ENCODE data around the gene KCNJ9.

KCNJ9 gene

GRCh38 chr1:160086456-160086892 is 5.1 kb downstream of the KCNJ9 start:
- ChIA-PET CTCF (interaction anchor here (0.7 to 5.9 kb wide), 21 partner anchors 10 to 233 kb away, joined by 3 to 67 read pairs (median 4); partner anchors contain the start of genes CASQ1 and IGSF8), POLR2A (no interaction called here)
- Histone ChIP-seq H3K4me1 (ENCODE audit: control extremely low read depth in 1 of 4, control insufficient read depth in 4 of 4, insufficient read depth in 4 of 4, low read length in 3 of 4) (peaks cover 0 to 9% (median 7%) of the 10 kb centered on the region in 4 experiments), H3K4me3 (ENCODE audit: control insufficient read depth in 1 of 7, extremely low read depth in 1 of 7, insufficient read depth in 4 of 7, low read depth in 2 of 7, low read length in 6 of 7) (no peak overlapping the region), H3K36me3 (ENCODE audit: control insufficient read depth in 4 of 4, insufficient read depth in 4 of 4, low read length in 3 of 4) (peaks cover 0 to 21% (median 6%) of the 10 kb centered on the region in 4 experiments), H3K9me3 (ENCODE audit: control extremely low read depth in 1 of 5, control insufficient read depth in 4 of 5, insufficient read depth in 2 of 5, low read depth in 1 of 5, low read length in 4 of 5) (no peaks in the 10 kb centered on the region), H3K27ac (ENCODE audit: insufficient read depth in 1 of 2, low read depth in 1 of 2, low read length in 2 of 2, poor library complexity in 1 of 2, severe bottlenecking in 2 of 2) (no peak overlapping the region), H3K27me3 (replicated peaks in 2 of 5; ENCODE audit: control insufficient read depth in 4 of 5, insufficient read depth in 5 of 5, low read length in 4 of 5) (peaks cover 0 to 30% (median 17%) of the 10 kb centered on the region in 5 experiments)
- no peak for DNase-seq
- WGBS (ENCODE audit: insufficient coverage) = 96% methylated on average over 4 of the region's 5 CpGs

- no peak overlapping the region for H3K27ac ChIP-seq (ENCODE audit: insufficient read depth in 1 of 2, low read depth in 1 of 2, low read length in 2 of 2, poor library complexity in 1 of 2, severe bottlenecking in 2 of 2)
- no peak overlapping the region for H3K4me3 ChIP-seq (ENCODE audit: control insufficient read depth in 1 of 7, extremely low read depth in 1 of 7, insufficient read depth in 4 of 7, low read depth in 2 of 7, low read length in 6 of 7)
- no peak for DNase-seq
- H3K4me1 ChIP-seq (ENCODE audit: control extremely low read depth in 1 of 4, control insufficient read depth in 4 of 4, insufficient read depth in 4 of 4, low read length in 3 of 4) = peaks cover 0 to 9% (median 7%) of the 10 kb centered on the region in 4 experiments
- H3K36me3 ChIP-seq (ENCODE audit: control insufficient read depth in 4 of 4, insufficient read depth in 4 of 4, low read length in 3 of 4) = peaks cover 2 to 28% (median 11%) of the 10 kb centered on the region in 4 experiments
- peaks cover 0 to 23% (median 11%) of the 10 kb centered on the region in 5 experiments for H3K27me3 ChIP-seq (replicated peaks in 2 of 5; ENCODE audit: control insufficient read depth in 4 of 5, insufficient read depth in 5 of 5, low read length in 4 of 5)
- CTCF ChIA-PET = interaction anchor here (0.7 to 5.9 kb wide), 17 partner anchors 10 to 232 kb away, joined by 3 to 67 read pairs (median 8); partner anchors contain the start of genes CASQ1 and IGSF8
- POLR2A ChIA-PET = no interaction called here
- 96% methylated on average over 7 of the region's 12 CpGs for WGBS (ENCODE audit: insufficient coverage)
- no peaks in the 10 kb centered on the region for H3K9me3 ChIP-seq (ENCODE audit: control extremely low read depth in 1 of 5, control insufficient read depth in 4 of 5, insufficient read depth in 2 of 5, low read depth in 1 of 5, low read length in 4 of 5)
Measured at GRCh38 chr1:160087118-160087662, 5.9 kb downstream of the KCNJ9 start.

GRCh38 chr1:160089883-160090282 is 8.5 kb downstream of the KCNJ9 start:
- H3K27ac ChIP-seq (ENCODE audit: insufficient read depth in 1 of 2, low read depth in 1 of 2, low read length in 2 of 2, poor library complexity in 1 of 2, severe bottlenecking in 2 of 2) = no peak overlapping the region
- peaks cover 0 to 2% (median 0%) of the 10 kb centered on the region in 5 experiments for H3K27me3 ChIP-seq (replicated peaks in 2 of 5; ENCODE audit: control insufficient read depth in 4 of 5, insufficient read depth in 5 of 5, low read length in 4 of 5)
- 100% methylated on average over 3 of the region's 3 CpGs for WGBS (ENCODE audit: insufficient coverage)
- ChIA-PET CTCF (interaction anchor here (1.2 to 1.7 kb wide), 4 partner anchors 8 to 59 kb away, joined by 3 to 7 read pairs (median 4); partner anchors contain the start of gene IGSF8), POLR2A (no interaction called here)
- no peak for DNase-seq
- no peaks in the 10 kb centered on the region for H3K4me1 ChIP-seq (ENCODE audit: control extremely low read depth in 1 of 4, control insufficient read depth in 4 of 4, insufficient read depth in 4 of 4, low read length in 3 of 4)
- H3K4me3 ChIP-seq (ENCODE audit: control insufficient read depth in 1 of 7, extremely low read depth in 1 of 7, insufficient read depth in 4 of 7, low read depth in 2 of 7, low read length in 6 of 7) = no peak overlapping the region
- H3K36me3 ChIP-seq (ENCODE audit: control insufficient read depth in 4 of 4, insufficient read depth in 4 of 4, low read length in 3 of 4) = peaks cover 2 to 51% (median 22%) of the 10 kb centered on the region in 4 experiments
- no peaks in the 10 kb centered on the region for H3K9me3 ChIP-seq (ENCODE audit: control extremely low read depth in 1 of 5, control insufficient read depth in 4 of 5, insufficient read depth in 2 of 5, low read depth in 1 of 5, low read length in 4 of 5)

- WGBS (ENCODE audit: insufficient coverage) = 100% methylated on average over 3 of the region's 4 CpGs
- Histone ChIP-seq H3K27ac (ENCODE audit: insufficient read depth in 1 of 2, low read depth in 1 of 2, low read length in 2 of 2, poor library complexity in 1 of 2, severe bottlenecking in 2 of 2) (no peak overlapping the region), H3K4me1 (ENCODE audit: control extremely low read depth in 1 of 4, control insufficient read depth in 4 of 4, insufficient read depth in 4 of 4, low read length in 3 of 4) (no peaks in the 10 kb centered on the region), H3K4me3 (ENCODE audit: control insufficient read depth in 1 of 7, extremely low read depth in 1 of 7, insufficient read depth in 4 of 7, low read depth in 2 of 7, low read length in 6 of 7) (no peak overlapping the region), H3K9me3 (ENCODE audit: control extremely low read depth in 1 of 5, control insufficient read depth in 4 of 5, insufficient read depth in 2 of 5, low read depth in 1 of 5, low read length in 4 of 5) (no peaks in the 10 kb centered on the region), H3K27me3 (replicated peaks in 2 of 5; ENCODE audit: control insufficient read depth in 4 of 5, insufficient read depth in 5 of 5, low read length in 4 of 5) (no peaks in the 10 kb centered on the region), H3K36me3 (ENCODE audit: control insufficient read depth in 4 of 4, insufficient read depth in 4 of 4, low read length in 3 of 4) (peaks cover 5 to 56% (median 25%) of the 10 kb centered on the region in 4 experiments)
- ChIA-PET CTCF (interaction anchor here (0.9 to 2.3 kb wide), 5 partner anchors 10 to 60 kb away, joined by 3 to 7 read pairs (median 4); partner anchors contain the start of genes KCNJ9 and PIGM), POLR2A (no interaction called here)
- no peak for DNase-seq
Measured at GRCh38 chr1:160090760-160091159, 9.4 kb downstream of the KCNJ9 start.

- CTCF ChIA-PET = interaction anchor here (0.9 to 2.3 kb wide), 4 partner anchors 10 to 138 kb away, joined by 3 to 6 read pairs (median 4); no protein-coding TSS in a partner anchor
- H3K4me3 ChIP-seq (ENCODE audit: control insufficient read depth in 1 of 7, extremely low read depth in 1 of 7, insufficient read depth in 4 of 7, low read depth in 2 of 7, low read length in 6 of 7) = no peak overlapping the region
- POLR2A ChIA-PET = no interaction called here
- peaks cover 0 to 8% (median 4%) of the 10 kb centered on the region in 4 experiments for H3K4me1 ChIP-seq (ENCODE audit: control extremely low read depth in 1 of 4, control insufficient read depth in 4 of 4, insufficient read depth in 4 of 4, low read length in 3 of 4)
- H3K9me3 ChIP-seq (ENCODE audit: control extremely low read depth in 1 of 5, control insufficient read depth in 4 of 5, insufficient read depth in 2 of 5, low read depth in 1 of 5, low read length in 4 of 5) = no peaks in the 10 kb centered on the region
- WGBS (ENCODE audit: insufficient coverage) = 97% methylated on average over 4 of the region's 5 CpGs
- no peaks in the 10 kb centered on the region for H3K27me3 ChIP-seq (replicated peaks in 2 of 5; ENCODE audit: control insufficient read depth in 4 of 5, insufficient read depth in 5 of 5, low read length in 4 of 5)
- DNase-seq = no peak
- H3K36me3 ChIP-seq (ENCODE audit: control insufficient read depth in 4 of 4, insufficient read depth in 4 of 4, low read length in 3 of 4) = peaks cover 5 to 56% (median 24%) of the 10 kb centered on the region in 4 experiments
- no peak overlapping the region for H3K27ac ChIP-seq (ENCODE audit: insufficient read depth in 1 of 2, low read depth in 1 of 2, low read length in 2 of 2, poor library complexity in 1 of 2, severe bottlenecking in 2 of 2)
Measured at GRCh38 chr1:160091666-160092223, 10.4 kb downstream of the KCNJ9 start.

- no peaks in the 10 kb centered on the region for H3K27me3 ChIP-seq (replicated peaks in 2 of 5; ENCODE audit: control insufficient read depth in 4 of 5, insufficient read depth in 5 of 5, low read length in 4 of 5)
- H3K27ac ChIP-seq (ENCODE audit: insufficient read depth in 1 of 2, low read depth in 1 of 2, low read length in 2 of 2, poor library complexity in 1 of 2, severe bottlenecking in 2 of 2) = no peak overlapping the region
- no peaks in the 10 kb centered on the region for H3K9me3 ChIP-seq (ENCODE audit: control extremely low read depth in 1 of 5, control insufficient read depth in 4 of 5, insufficient read depth in 2 of 5, low read depth in 1 of 5, low read length in 4 of 5)
- 98% methylated on average over 27 of the region's 32 CpGs for WGBS (ENCODE audit: insufficient coverage)
- ChIA-PET CTCF (interaction anchor here (0.9 to 2.3 kb wide), 4 partner anchors 9 to 137 kb away, joined by 3 to 6 read pairs (median 4); no protein-coding TSS in a partner anchor), POLR2A (no interaction called here)
- H3K4me3 ChIP-seq (ENCODE audit: control insufficient read depth in 1 of 7, extremely low read depth in 1 of 7, insufficient read depth in 4 of 7, low read depth in 2 of 7, low read length in 6 of 7) = no peak overlapping the region
- H3K36me3 ChIP-seq (ENCODE audit: control insufficient read depth in 4 of 4, insufficient read depth in 4 of 4, low read length in 3 of 4) = peaks cover 5 to 56% (median 23%) of the 10 kb centered on the region in 4 experiments
- H3K4me1 ChIP-seq (ENCODE audit: control extremely low read depth in 1 of 4, control insufficient read depth in 4 of 4, insufficient read depth in 4 of 4, low read length in 3 of 4) = peaks cover 0 to 15% (median 12%) of the 10 kb centered on the region in 4 experiments
- no peak for DNase-seq
Measured at GRCh38 chr1:160092366-160093068, 11.2 kb downstream of the KCNJ9 start.
